GM21717 (cell line): Measurements from ENCODE around the gene SPG11.
"Not testable (repeated sequence)": the region's sequence is repeated elsewhere in the genome, so short reads cannot be mapped to it uniquely, and the experiment has no call there.

ENCODE experiments used
- ATAC-seq: cut with Tn5 transposase; IDR thresholded peaks from one replicate; pipeline ENCODE4 v1.9.1; 2021; ENCODE audit warnings: mild to moderate bottlenecking, moderate library complexity; ENCODE audit not compliant: unreplicated experiment

The SPG11 gene

DNA sequence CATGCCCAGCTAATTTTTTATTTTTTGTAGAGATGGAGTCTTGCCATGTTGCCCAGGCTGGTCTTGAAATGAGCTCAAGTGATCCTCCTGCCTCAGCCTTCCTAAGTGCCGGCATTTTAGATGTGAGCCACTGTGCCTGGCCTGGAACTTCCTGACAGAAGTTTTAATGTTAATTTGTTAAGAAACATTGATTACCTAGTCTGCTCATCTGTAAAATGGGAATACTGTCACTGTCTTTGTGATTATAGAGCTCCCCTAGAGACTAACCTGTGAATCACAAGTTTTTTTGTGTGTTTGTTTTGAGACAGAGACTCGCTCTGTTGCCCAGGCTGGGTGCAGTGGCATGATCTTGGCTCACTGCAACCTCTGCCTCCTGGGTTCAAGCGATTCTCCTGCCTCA lies 130.8 kb downstream of the SPG11 start:
- no peak for ATAC-seq

DNA sequence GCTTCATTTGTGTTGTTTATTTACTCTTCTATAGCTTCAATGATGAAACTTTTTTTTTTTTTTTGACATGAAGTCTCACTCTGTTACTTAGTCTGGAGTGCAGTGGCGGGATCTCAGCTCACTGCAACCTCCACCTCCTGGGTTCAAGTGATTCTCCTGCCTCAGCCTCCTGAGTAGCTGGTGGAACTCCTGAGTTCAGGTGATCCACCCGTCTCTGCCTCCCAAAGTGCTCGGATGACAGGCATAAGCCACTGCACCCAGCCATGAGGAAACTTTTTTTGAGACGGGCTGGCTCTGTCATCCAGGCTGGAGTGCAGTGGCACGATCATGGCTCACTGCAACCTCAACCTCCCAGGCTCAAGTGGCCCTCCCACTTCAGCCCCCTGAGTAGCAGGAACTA lies 131.2 kb downstream of the SPG11 start:
- not testable (repeated sequence) for ATAC-seq

DNA sequence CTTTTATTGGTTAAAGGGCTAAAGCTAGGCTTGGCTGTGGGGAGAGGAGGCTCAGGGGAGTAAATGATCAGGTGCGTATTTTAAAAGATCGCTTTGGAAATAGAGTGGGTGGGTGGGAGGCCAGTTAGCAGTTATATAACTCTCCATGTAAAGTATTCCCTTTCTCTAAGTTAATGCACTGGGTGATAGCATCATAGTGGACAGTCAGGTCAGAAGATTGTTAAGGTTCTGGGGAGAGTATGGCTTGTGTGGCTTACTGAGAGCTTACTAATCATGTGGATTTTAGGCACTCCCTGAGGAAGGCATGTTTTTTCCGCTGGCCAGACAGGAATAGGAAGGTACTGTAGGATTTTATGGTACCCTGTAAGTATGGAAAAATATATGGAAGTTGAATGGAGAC lies 132.8 kb downstream of the SPG11 start:
- no peak for ATAC-seq

DNA sequence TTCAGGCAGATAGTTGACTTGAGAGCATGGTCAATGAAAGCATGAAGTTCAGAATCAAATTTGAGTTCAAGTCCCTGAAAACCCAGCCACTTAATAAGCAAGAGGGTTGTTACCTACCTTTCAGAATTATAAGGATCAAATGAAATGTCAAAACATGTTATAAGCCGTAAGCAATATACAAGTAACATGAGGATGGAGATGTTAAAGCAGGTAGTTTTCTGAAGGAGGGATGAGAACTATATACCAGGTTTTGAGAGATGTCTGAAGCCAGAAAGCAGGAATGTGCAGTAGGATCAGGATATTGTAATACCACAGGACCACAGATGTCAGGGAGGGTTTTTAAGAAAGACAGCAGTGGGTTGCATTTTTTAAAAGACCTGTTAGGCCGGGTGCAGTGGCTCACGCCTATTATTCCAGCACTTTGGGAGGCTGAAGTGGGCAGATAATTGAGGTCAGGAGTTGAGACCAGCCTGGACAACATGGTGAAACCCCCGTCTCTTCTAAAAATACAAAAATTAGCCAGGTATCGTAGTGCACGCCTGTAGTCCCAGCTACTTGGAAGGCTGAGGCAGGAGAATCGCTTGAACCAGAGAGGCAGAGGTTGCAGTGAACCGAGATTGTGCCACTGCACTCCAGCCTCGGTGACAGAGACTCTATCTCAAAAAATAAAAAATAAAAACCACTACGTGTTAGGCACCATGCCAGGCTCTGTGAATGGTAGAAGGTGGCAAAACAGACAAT lies 133.4 kb downstream of the SPG11 start:
- ATAC-seq = no peak

DNA sequence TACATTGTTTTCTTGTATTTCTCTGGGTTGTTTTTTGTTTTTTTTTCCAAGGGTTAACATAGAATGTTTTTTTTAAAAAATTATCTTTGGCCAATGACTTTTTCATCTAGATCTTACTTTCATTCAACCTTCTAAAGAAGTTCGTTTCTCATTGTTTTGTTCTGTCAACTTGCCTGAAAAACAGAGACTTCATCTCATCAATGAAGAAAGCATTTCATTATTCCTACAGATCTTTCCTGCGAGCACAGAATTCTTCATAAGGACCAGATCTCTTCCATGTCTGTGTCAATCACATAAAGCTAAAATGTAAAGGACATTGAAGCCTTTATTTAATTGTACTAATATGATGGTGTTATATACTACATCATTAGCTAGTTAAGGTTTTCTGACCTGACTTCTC lies 136.2 kb downstream of the SPG11 start:
- no peak for ATAC-seq

DNA sequence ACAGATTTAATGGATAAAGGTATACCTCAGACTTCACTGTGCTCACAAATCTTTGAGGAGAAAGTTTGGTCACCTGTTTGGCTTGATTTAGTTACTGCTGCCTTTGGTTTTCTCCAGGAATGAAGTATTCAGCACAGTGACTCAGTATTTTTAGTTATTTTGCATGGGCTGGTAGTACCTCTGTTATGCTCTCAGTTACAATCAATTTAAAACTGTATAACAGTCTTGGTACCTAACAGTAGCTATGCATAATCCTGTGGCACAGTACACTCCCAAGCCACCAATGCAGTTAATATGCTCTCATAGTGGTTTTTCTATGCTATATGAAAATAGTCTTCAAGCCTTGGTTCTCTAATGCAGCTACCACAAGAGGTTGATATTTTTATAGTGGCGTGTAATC lies 138.4 kb downstream of the SPG11 start:
- ATAC-seq = no peak

DNA sequence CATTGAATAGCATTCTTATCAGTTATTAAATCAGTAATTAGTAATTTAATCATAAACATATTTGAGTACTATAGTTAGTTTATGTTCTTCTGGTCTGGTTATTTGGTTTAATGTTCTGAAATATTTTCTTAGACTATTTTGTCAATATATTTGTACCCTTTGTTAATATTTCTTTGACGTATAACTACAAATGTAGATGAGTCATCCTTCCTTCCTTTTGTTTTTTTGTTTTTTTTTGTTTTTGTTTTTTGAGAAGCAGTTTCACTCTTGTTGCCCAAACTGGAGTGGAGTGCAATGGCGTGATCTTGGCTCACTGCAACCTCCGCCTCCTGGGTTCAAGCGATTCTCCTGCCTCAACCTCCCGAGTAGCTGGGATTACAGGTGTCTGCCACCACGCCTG lies 143.9 kb downstream of the SPG11 start:
- no peak for ATAC-seq

DNA sequence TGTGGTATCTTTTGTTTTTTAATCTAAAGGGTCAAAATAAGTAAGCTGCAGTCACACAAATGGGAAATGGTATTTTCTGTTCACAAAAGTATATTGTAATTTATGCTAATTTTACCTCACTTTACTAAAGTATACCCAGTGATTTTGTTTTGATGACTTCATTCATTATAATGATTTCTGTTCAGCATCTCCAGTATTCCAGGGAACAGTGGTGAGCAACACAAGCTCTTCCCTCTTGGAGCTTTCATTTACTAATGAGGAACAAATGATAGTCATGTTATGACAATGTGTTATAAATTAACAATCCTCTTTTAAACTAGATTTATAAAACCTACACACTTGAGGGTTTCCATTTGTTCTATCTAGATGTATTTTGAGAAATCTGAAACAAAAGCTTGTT lies 147.0 kb downstream of the SPG11 start:
- no peak for ATAC-seq
